Measurements from ENCODE around the gene LMBR1. TPM values are rescaled to one million over a fixed set of nuclear protein-coding genes. Genes with fewer than 3 reads are reported as not detected.
"Not testable (repeated sequence)": the region's sequence is repeated elsewhere in the genome, so short reads cannot be mapped to it uniquely, and the experiment has no call there.

Gene LMBR1
- total RNA-seq, 1 donor from 2014 or later, result 30.7 TPM

GRCh38 chr7:156739596-156739995 lies 153.4 kb downstream of the LMBR1 start:
- no peak for DNase-seq
- intact Hi-C loops (cut with DNase I), result no loop called here
- ATAC-seq (ENCODE audit: poor library complexity), result no peak

- no peak for DNase-seq
- ATAC-seq (ENCODE audit: poor library complexity), result no peak
- intact Hi-C loops (cut with DNase I), result no loop called here
These were observed 157.1 kb downstream of the LMBR1 start for GRCh38 chr7:156735851-156736250.

- ATAC-seq (ENCODE audit: poor library complexity) (no peak), DNase-seq (no peak)
- intact Hi-C loops (cut with DNase I), result no loop called here
These were observed 159.3 kb downstream of the LMBR1 start for GRCh38 chr7:156733638-156734037.

- ATAC-seq (ENCODE audit: poor library complexity) (no peak), DNase-seq (no peak)
- intact Hi-C loops (cut with DNase I), result no loop called here
These were observed 160.8 kb downstream of the LMBR1 start for GRCh38 chr7:156732091-156732625.

GRCh38 chr7:156731651-156732050 lies 161.3 kb downstream of the LMBR1 start:
- ATAC-seq (ENCODE audit: poor library complexity) (no peak), DNase-seq (no peak)
- intact Hi-C loops (cut with DNase I), result no loop called here

GRCh38 chr7:156725936-156726335 lies 167.0 kb downstream of the LMBR1 start:
- intact Hi-C loops (cut with DNase I), result no loop called here
- DNase-seq, result no peak
- ATAC-seq (ENCODE audit: poor library complexity), result no peak

- ATAC-seq (ENCODE audit: poor library complexity), result no peak
- no peak for DNase-seq
- intact Hi-C loops (cut with DNase I), result no loop called here
These were observed 167.9 kb downstream of the LMBR1 start for GRCh38 chr7:156725073-156725472.

GRCh38 chr7:156722043-156722826 lies 170.7 kb downstream of the LMBR1 start:
- intact Hi-C loops (cut with DNase I), result no loop called here
- DNase-seq (no peak), ATAC-seq (ENCODE audit: poor library complexity) (no peak)

GRCh38 chr7:156703773-156704482 lies 189.1 kb downstream of the LMBR1 start:
- intact Hi-C loops (cut with DNase I), result no loop called here
- no peak for ATAC-seq (ENCODE audit: poor library complexity)
- no peak for DNase-seq

- ATAC-seq (ENCODE audit: poor library complexity), result peak; percentile 51
- intact Hi-C loops (cut with DNase I), result no loop called here
- peak; percentile 45 for DNase-seq
These were observed 189.8 kb downstream of the LMBR1 start for GRCh38 chr7:156703209-156703608.

- ATAC-seq (ENCODE audit: poor library complexity) (no peak), DNase-seq (no peak)
- intact Hi-C loops (cut with DNase I), result no loop called here
These were observed 190.6 kb downstream of the LMBR1 start for GRCh38 chr7:156702399-156702798.

- ATAC-seq (ENCODE audit: poor library complexity); DNase-seq; intact Hi-C loops (cut with DNase I): not testable (repeated sequence)
These were observed 191.2 kb downstream of the LMBR1 start for GRCh38 chr7:156701787-156702186.

- ATAC-seq (ENCODE audit: poor library complexity); intact Hi-C loops (cut with DNase I): not testable (repeated sequence)
These were observed 194.5 kb downstream of the LMBR1 start for GRCh38 chr7:156698512-156698911.

GRCh38 chr7:156697283-156697682 lies 195.7 kb downstream of the LMBR1 start:
- DNase-seq; ATAC-seq (ENCODE audit: poor library complexity); intact Hi-C loops (cut with DNase I): not testable (repeated sequence)

More at GRCh38 chr7:156698512-156698911, 194.5 kb downstream of the LMBR1 start:
- not testable (repeated sequence) for DNase-seq

GRCh38 chr7:156693627-156694026 lies 199.4 kb downstream of the LMBR1 start:
- intact Hi-C loops (cut with DNase I), result no loop called here
- no peak for ATAC-seq (ENCODE audit: poor library complexity)

GRCh38 chr7:156692849-156693248 lies 200.1 kb downstream of the LMBR1 start:
- intact Hi-C loops (cut with DNase I), result no loop called here
- ATAC-seq (ENCODE audit: poor library complexity) (no peak), DNase-seq (no peak)

More at GRCh38 chr7:156693627-156694026, 199.4 kb downstream of the LMBR1 start:
- no peak for DNase-seq

GRCh38 chr7:156691764-156692163 lies 201.2 kb downstream of the LMBR1 start:
- intact Hi-C loops (cut with DNase I), result no loop called here
- ATAC-seq (ENCODE audit: poor library complexity) (no peak), DNase-seq (no peak)

GRCh38 chr7:156684661-156685060 lies 208.3 kb downstream of the LMBR1 start:
- DNase-seq, result no peak
- ATAC-seq (ENCODE audit: poor library complexity), result no peak
- intact Hi-C loops (cut with DNase I), result no loop called here

- DNase-seq, result no peak
- no peak for ATAC-seq (ENCODE audit: poor library complexity)
- intact Hi-C loops (cut with DNase I), result no loop called here
These were observed 208.7 kb downstream of the LMBR1 start for GRCh38 chr7:156684251-156684650.

GRCh38 chr7:156682928-156683327 lies 210.1 kb downstream of the LMBR1 start:
- no peak for ATAC-seq (ENCODE audit: poor library complexity)
- DNase-seq, result no peak
- intact Hi-C loops (cut with DNase I), result no loop called here

All from Right ventricle myocardium superior (tissue), 1 donor.